AG04449 (cell line): Measurements from ENCODE around the gene ELAVL4.

Experiments
- CTCF ChIA-PET: fragments of 350-600 bp; formaldehyde crosslinking; extraction: SDS; loops from one replicate; lab custom pipeline; 2021; ENCODE audit warnings: antibody characterized with exemption; lab: Yijun Ruan, JAX
- POLR2A ChIA-PET: fragments of 400-600, 350-600 bp; formaldehyde crosslinking; extraction: SDS; loops from one replicate; lab custom pipeline; 2020; ENCODE audit warnings: antibody characterized with exemption, inconsistent platforms; lab: Yijun Ruan, JAX
- DNase-seq: peaks from one replicate; pipeline ENCODE4 v3.0.0-alpha.2; 2010; ENCODE audit warnings: low read depth, low spot score
- H3K4me3 ChIP-seq: 2 replicates; pipeline ENCODE4 v1.5.1; 2011; ENCODE audit warnings: low read depth, mild to moderate bottlenecking, control low read depth, low read length
- CTCF ChIP-seq: IDR thresholded peaks from one replicate; pipeline ENCODE4 v1.5.1; 2011; ENCODE audit warnings: mild to moderate bottlenecking, moderate library complexity, low read length, control low read depth, inconsistent platforms; ENCODE audit not compliant: insufficient read depth; ENCODE audit errors: missing control alignments

ELAVL4 gene

GRCh38 chr1:50099654-50100053, 9.1 kb upstream of the ELAVL4 start:
- no peak for TF ChIP-seq CTCF
- H3K4me3 ChIP-seq: no peak overlapping the region
- DNase-seq: no peak
- CTCF ChIA-PET: no interaction called here
- POLR2A ChIA-PET: no interaction called here

DNA sequence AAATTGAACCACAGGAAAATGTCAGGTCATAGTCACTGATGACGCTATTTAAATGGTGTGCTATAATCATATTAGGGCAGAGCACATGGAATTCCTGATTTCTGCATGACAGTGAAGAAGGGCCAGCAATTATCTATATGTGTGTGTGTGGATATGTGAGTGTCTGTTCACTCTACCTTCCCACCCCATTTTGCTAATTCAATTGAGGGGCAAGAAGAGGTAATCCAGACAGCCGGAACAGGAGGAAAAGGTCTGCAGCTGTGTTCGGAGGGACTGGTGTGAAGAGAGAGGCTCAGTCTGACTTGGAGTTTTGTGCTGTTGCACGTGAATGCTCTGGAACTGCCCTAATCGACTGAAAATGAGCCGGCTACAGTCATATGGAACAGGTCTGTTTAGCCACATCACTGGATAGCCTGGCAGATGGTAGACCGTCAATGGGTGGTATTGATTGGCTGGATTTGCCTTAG, 5.1 kb upstream of the ELAVL4 start:
- no peak for TF ChIP-seq CTCF
- CTCF ChIA-PET: no interaction called here
- POLR2A ChIA-PET: no interaction called here
- DNase-seq: no peak
- no peak overlapping the region for H3K4me3 ChIP-seq

DNA sequence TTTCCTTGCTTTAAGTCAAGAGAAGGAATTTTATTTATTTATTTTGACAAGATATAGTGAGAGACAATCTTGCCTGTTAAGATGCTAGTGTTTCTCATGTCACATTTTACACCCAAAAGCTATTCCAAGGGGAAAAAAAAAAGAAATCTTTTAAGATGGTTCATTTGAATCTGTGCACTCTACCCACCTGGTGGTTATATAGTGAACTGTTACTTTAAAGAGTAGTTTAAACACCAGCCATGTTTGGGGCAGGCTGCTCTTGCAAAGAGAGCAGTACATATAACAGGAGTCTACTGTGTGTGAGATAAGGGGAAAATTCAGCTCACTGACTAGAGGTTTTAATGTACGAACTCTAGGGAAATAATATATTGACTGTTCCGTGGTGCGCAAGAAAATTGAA, 3.3 kb upstream of the ELAVL4 start:
- TF ChIP-seq CTCF: no peak
- no peak for DNase-seq
- ChIA-PET CTCF (no interaction called here), POLR2A (no interaction called here)
- H3K4me3 ChIP-seq: no peak overlapping the region

DNA sequence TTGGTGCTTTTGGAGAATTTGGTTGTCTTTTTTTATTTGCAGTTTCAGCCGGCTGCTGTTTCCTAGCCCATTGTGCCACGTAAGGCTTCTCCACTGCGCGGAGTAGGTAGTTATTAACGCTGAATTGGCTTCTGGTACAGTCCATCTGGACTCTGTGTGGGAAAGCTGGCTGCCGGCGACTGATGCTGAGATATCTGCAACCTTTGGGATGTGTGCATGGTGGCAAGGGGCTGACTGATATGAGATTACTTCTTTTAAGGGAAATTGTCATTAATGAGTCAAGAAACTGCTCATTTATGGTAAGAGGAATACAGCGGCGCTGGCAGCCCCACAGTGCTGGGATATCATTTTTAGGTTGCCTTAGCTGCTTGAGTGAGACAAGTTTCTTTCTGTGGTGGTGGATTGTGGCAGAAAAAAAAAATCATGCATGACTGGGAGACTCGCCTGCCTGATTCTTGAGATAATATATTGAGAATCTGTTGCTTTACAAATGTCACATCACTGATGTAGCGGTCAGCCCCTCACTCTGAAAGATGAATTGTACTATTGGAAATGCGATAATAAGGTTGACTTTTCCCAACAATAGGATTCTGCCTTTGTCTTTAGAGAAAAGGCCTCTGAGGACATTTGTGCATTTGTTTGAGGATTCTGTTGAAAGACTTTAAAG, 2.5 kb upstream of the ELAVL4 start:
- ChIA-PET POLR2A (no interaction called here), CTCF (no interaction called here)
- H3K4me3 ChIP-seq: no peak overlapping the region
- TF ChIP-seq CTCF: no peak
- DNase-seq: no peak

GRCh38 chr1:50109116-50109515, 396 bp downstream of the ELAVL4 start:
- ChIA-PET POLR2A (no interaction called here), CTCF (no interaction called here)
- no peak overlapping the region for H3K4me3 ChIP-seq
- no peak for DNase-seq
- no peak for TF ChIP-seq CTCF

- TF ChIP-seq CTCF: no peak
- CTCF ChIA-PET: no interaction called here
- POLR2A ChIA-PET: no interaction called here
- H3K4me3 ChIP-seq: no peak overlapping the region
- DNase-seq: no peak
These were observed 941 bp downstream of the ELAVL4 start for GRCh38 chr1:50109647-50110075.
